Mammary epithelial cell (primary cell): Measurements from ENCODE around the gene PPP6R1.

Experiments
- CTCF ChIP-seq, 2 donors: IDR thresholded peaks in 1 of 2; conservative IDR thresholded peaks in 1 of 2; 2 replicates each; pipeline ENCODE4 v1.5.1; 2011 to 2012; ENCODE audit warnings: inconsistent platforms in 2 of 2, low read length in 2 of 2, mild to moderate bottlenecking in 2 of 2, control low read depth in 1 of 2, low read depth in 1 of 2; ENCODE audit not compliant: insufficient read depth in 1 of 2; ENCODE audit errors: extremely low read depth in 1 of 2
- EZH2 ChIP-seq: IDR thresholded peaks from 2 replicates; pipeline ENCODE4 v1.6.1; 2012; ENCODE audit warnings: low read length, inconsistent platforms, borderline replicate concordance

GRCh38 chr19:55266840-55267239, 8.0 kb upstream of the PPP6R1 start:
- TF ChIP-seq CTCF (conservative IDR thresholded peaks at IDR 0.05 in 1 of 2, IDR thresholded peaks at IDR 0.05 in 1 of 2; ENCODE audit: extremely low read depth in 1 of 2, insufficient read depth in 1 of 2, low read depth in 1 of 2, low read length in 2 of 2) = no peak
- TF ChIP-seq EZH2 = no peak
